ENCODE measurements around the gene MTHFD1L. TPM values are rescaled to one million over a fixed set of nuclear protein-coding genes. Genes with fewer than 3 reads are reported as not detected.

Gene MTHFD1L
- total and polyA plus RNA-seq, 2 of the 8 experiments (the other 6 are each of a cell fraction or from before 2014, with no cell fraction given), result 29.2 to 105 TPM

DNA sequence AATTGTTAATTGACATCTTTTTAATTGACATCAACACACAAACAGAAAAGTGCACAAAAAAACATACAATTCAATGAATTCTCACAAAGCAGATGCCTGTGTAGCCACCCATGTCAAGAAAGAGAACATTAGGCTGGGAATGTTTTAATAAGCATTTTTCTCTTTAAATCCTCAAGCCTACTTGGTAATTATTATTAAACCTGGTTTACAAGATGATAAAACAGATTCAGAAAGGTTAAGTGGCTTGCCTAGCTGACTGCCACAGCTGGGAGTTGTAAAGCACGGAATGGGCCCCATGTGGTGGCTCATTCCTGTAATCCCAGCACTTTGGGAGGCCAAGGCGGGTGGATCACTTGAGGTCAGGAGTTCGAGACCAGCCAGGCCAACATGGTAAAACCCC, 284.3 kb downstream of the MTHFD1L start:
- Histone ChIP-seq H3K79me1 (ENCODE audit: low read depth, low read length) (no peaks in the 10 kb centered on the region), H3K9ac (replicated peaks in 1 of 4; ENCODE audit: extremely low read depth in 1 of 4, low read depth in 3 of 4, low read length in 3 of 4) (no peak overlapping the region), H4K8ac (ENCODE audit: extremely low read depth, insufficient read depth, low read length) (no peak overlapping the region), H2AFZ (ENCODE audit: low read length) (no peak overlapping the region), H3K79me2 (ENCODE audit: control insufficient read depth in 1 of 2, insufficient read depth in 2 of 2, low read length in 2 of 2) (no peaks in the 10 kb centered on the region), H3K23ac (ENCODE audit: insufficient read length) (no peak overlapping the region), H3K4ac (replicated peaks; ENCODE audit: insufficient read length, low read depth, low read length) (no peak overlapping the region), H2BK15ac (ENCODE audit: low read length) (no peak overlapping the region), H2BK20ac (ENCODE audit: low read length) (no peak overlapping the region), H3K27me3 (replicated peaks in 1 of 4; ENCODE audit: control insufficient read depth in 3 of 4, extremely low read depth in 1 of 4, insufficient read depth in 3 of 4, low read length in 3 of 4) (no peaks in the 10 kb centered on the region), H4K5ac (ENCODE audit: insufficient read length, low read depth, low read length) (no peak overlapping the region), H3K18ac (ENCODE audit: extremely low read depth, low read length) (no peak overlapping the region), H3K23me2 (ENCODE audit: low read depth, low read length) (no peaks in the 10 kb centered on the region), H2BK12ac (ENCODE audit: low read depth, low read length) (no peak overlapping the region), H3K4me2 (ENCODE audit: insufficient read depth in 1 of 2, low read depth in 2 of 2, low read length in 2 of 2) (no peak overlapping the region), H3K4me3 (ENCODE audit: extremely low read depth in 1 of 4, insufficient read depth in 2 of 4, low read depth in 3 of 4, low read length in 4 of 4) (no peak overlapping the region), H3K36me3 (ENCODE audit: control insufficient read depth in 2 of 4, insufficient read depth in 4 of 4, low read length in 3 of 4) (no peaks in the 10 kb centered on the region), H4K20me1 (replicated peaks in 1 of 2; ENCODE audit: control insufficient read depth in 1 of 2, insufficient read depth in 2 of 2, low read length in 2 of 2) (no peaks in the 10 kb centered on the region), H2BK120ac (replicated peaks; ENCODE audit: low read depth, low read length) (no peak overlapping the region), H4K91ac (replicated peaks; ENCODE audit: insufficient read length, low read length) (no peak overlapping the region), H3K4me1 (replicated peaks in 1 of 4; ENCODE audit: control insufficient read depth in 3 of 4, insufficient read depth in 4 of 4, low read length in 3 of 4) (no peaks in the 10 kb centered on the region), H2AK5ac (ENCODE audit: low read depth, low read length) (no peak overlapping the region), H3K14ac (ENCODE audit: insufficient read length) (no peak overlapping the region), H3K27ac (ENCODE audit: low read depth, low read length) (no peak overlapping the region), H3K56ac (replicated peaks; ENCODE audit: insufficient read length, low read depth, low read length) (no peak overlapping the region), H3K9me3 (ENCODE audit: insufficient read depth in 2 of 2, low read depth in 1 of 2, low read length in 1 of 2) (no peaks in the 10 kb centered on the region), H2BK5ac (ENCODE audit: low read depth, low read length) (no peak overlapping the region)
- TF ChIP-seq RXRA (IDR thresholded peaks at IDR 0.05; ENCODE audit: insufficient read depth, low read depth, low read length) (no peak), EZH2 (IDR thresholded peaks at IDR 0.05; ENCODE audit: low read depth, low read length, severe bottlenecking) (no peak), TCF12 (IDR thresholded peaks at IDR 0.05; ENCODE audit: low read depth, low read length) (no peak)
- FAIRE-seq, result no peak
- ChIA-PET CTCF (ENCODE audit: partially characterized antibody) (interaction anchor here (1.1 to 1.3 kb wide), 3 partner anchors 10 to 135 kb away, joined by 3 to 4 read pairs (median 3); no protein-coding TSS in a partner anchor), POLR2A (ENCODE audit: partially characterized antibody) (interaction anchor here (0.6 to 0.7 kb wide), 2 partner anchors 21 to 246 kb away, joined by 3 read pairs; no protein-coding TSS in a partner anchor)
- DNase-seq (ENCODE audit: low read depth in 1 of 2, low spot score in 2 of 2), result no peak
- WGBS, 2 experiments (ENCODE audit: extremely low coverage in 1 of 2, insufficient coverage in 1 of 2, insufficient read length in 1 of 2, insufficient replicate concordance in 2 of 2, low coverage in 1 of 2, low lambda C conversion rate in 2 of 2, missing lambda C conversion rate in 1 of 2), result 79% methylated on average over 3 of the region's 3 CpGs; no CpG with 5 or more reads in 1 of the 2 experiments

Small RNA genes lying within 50 kb of the gene (small RNA-seq; reads per million reads assigned to genes)
- gene RNU6-302P (ENCODE audit: insufficient read depth), result not detected

All from H1 (cell line).